ENCODE measurements around the gene KCNA5.

Gene KCNA5
- total RNA-seq, result 0 reads per million in 2 donors

GRCh38 chr12:5043589-5044419 is at the start of gene KCNA5:
Gene KCNA5, plus strand, starts transcription at chr12:5043879. Its CDS starts 269 bp downstream, at chr12:5044148.
- DNase-seq, result no peak

GRCh38 chr12:4994622-4995021 is 49.1 kb upstream of the KCNA5 start:
- DNase-seq, result no peak

GRCh38 chr12:4996714-4997113 is 47.0 kb upstream of the KCNA5 start:
- DNase-seq, result no peak

GRCh38 chr12:4997939-4998338 is 45.7 kb upstream of the KCNA5 start:
- no peak for DNase-seq

GRCh38 chr12:5000204-5000603 is 43.5 kb upstream of the KCNA5 start:
- DNase-seq, result no peak

GRCh38 chr12:5000658-5001385 is 42.9 kb upstream of the KCNA5 start:
- no peak for DNase-seq

- peak; percentile 6 for DNase-seq
Measured at GRCh38 chr12:5003025-5003666, 40.5 kb upstream of the KCNA5 start.

- DNase-seq, result no peak
Measured at GRCh38 chr12:5008661-5009060, 35.0 kb upstream of the KCNA5 start.

GRCh38 chr12:5010151-5010550 is 33.5 kb upstream of the KCNA5 start:
- DNase-seq, result no peak

- no peak for DNase-seq
Measured at GRCh38 chr12:5012337-5012736, 31.3 kb upstream of the KCNA5 start.

GRCh38 chr12:5013266-5013730 is 30.4 kb upstream of the KCNA5 start:
- DNase-seq, result no peak

GRCh38 chr12:5014269-5014668 is 29.4 kb upstream of the KCNA5 start:
- DNase-seq, result no peak

- no peak for DNase-seq
Measured at GRCh38 chr12:5015711-5016492, 27.8 kb upstream of the KCNA5 start.

GRCh38 chr12:5016526-5016925 is 27.2 kb upstream of the KCNA5 start:
- no peak for DNase-seq

GRCh38 chr12:5017638-5018348 is 25.9 kb upstream of the KCNA5 start:
- no peak for DNase-seq

- DNase-seq, result no peak
Measured at GRCh38 chr12:5018677-5019076, 25.0 kb upstream of the KCNA5 start.

- DNase-seq, result no peak
Measured at GRCh38 chr12:5022025-5022424, 21.7 kb upstream of the KCNA5 start.

GRCh38 chr12:5022465-5023061 is 21.1 kb upstream of the KCNA5 start:
- no peak for DNase-seq

- DNase-seq, result no peak
Measured at GRCh38 chr12:5023842-5024241, 19.8 kb upstream of the KCNA5 start.

- no peak for DNase-seq
Measured at GRCh38 chr12:5026342-5026938, 17.2 kb upstream of the KCNA5 start.
